ENCODE data around the gene BMP10. TPM values are rescaled to one million over a fixed set of nuclear protein-coding genes. Genes with fewer than 3 reads are reported as not detected.

Gene BMP10
- total RNA-seq, 2 donors from 2014 or later, result not detected

GRCh38 chr2:68855550-68855949 lies 15.6 kb downstream of the BMP10 start:
- H3K9me3 ChIP-seq, result no peaks in the 10 kb centered on the region
- no peaks in the 10 kb centered on the region for H3K36me3 ChIP-seq
- no peak for DNase-seq (ENCODE audit: low spot score)
- TF ChIP-seq CTCF (IDR thresholded peaks at IDR 0.05), result no peak
- no peaks in the 10 kb centered on the region for H3K4me1 ChIP-seq (ENCODE audit: control insufficient read depth in 1 of 2, low read depth in 2 of 2)
- ATAC-seq (ENCODE audit: insufficient number of reproducible peaks, low FRiP score, low read depth), result no peak
- no peak overlapping the region for H3K4me3 ChIP-seq
- no peak overlapping the region for H3K27ac ChIP-seq
- no peaks in the 10 kb centered on the region for H3K27me3 ChIP-seq (replicated peaks; ENCODE audit: insufficient read depth)

- no peak overlapping the region for H3K4me3 ChIP-seq
- no peak for TF ChIP-seq CTCF (IDR thresholded peaks at IDR 0.05)
- no peak overlapping the region for H3K27ac ChIP-seq
- H3K27me3 ChIP-seq (replicated peaks; ENCODE audit: insufficient read depth), result no peaks in the 10 kb centered on the region
- no peak for DNase-seq (ENCODE audit: low spot score)
- no peaks in the 10 kb centered on the region for H3K4me1 ChIP-seq (ENCODE audit: control insufficient read depth in 1 of 2, low read depth in 2 of 2)
- H3K36me3 ChIP-seq, result no peaks in the 10 kb centered on the region
- ATAC-seq (ENCODE audit: insufficient number of reproducible peaks, low FRiP score, low read depth), result no peak
- H3K9me3 ChIP-seq, result no peaks in the 10 kb centered on the region
Observed at GRCh38 chr2:68854476-68854875, 16.7 kb downstream of the BMP10 start.

- Histone ChIP-seq H3K4me1 (ENCODE audit: control insufficient read depth in 1 of 2, low read depth in 2 of 2) (no peaks in the 10 kb centered on the region), H3K4me3 (no peak overlapping the region), H3K27ac (no peak overlapping the region), H3K9me3 (no peaks in the 10 kb centered on the region), H3K27me3 (replicated peaks; ENCODE audit: insufficient read depth) (no peaks in the 10 kb centered on the region), H3K36me3 (no peaks in the 10 kb centered on the region)
- TF ChIP-seq CTCF (IDR thresholded peaks at IDR 0.05), result no peak
- ATAC-seq (ENCODE audit: insufficient number of reproducible peaks, low FRiP score, low read depth) (no peak), DNase-seq (ENCODE audit: low spot score) (no peak)
Observed at GRCh38 chr2:68853915-68854314, 17.3 kb downstream of the BMP10 start.

- H3K9me3 ChIP-seq, result no peaks in the 10 kb centered on the region
- no peak for ATAC-seq (ENCODE audit: insufficient number of reproducible peaks, low FRiP score, low read depth)
- no peak for TF ChIP-seq CTCF (IDR thresholded peaks at IDR 0.05)
Observed at GRCh38 chr2:68853035-68853434, 18.2 kb downstream of the BMP10 start.

GRCh38 chr2:68850524-68850923 lies 20.7 kb downstream of the BMP10 start:
- ATAC-seq (ENCODE audit: insufficient number of reproducible peaks, low FRiP score, low read depth), result no peak

More at GRCh38 chr2:68853035-68853434, 18.2 kb downstream of the BMP10 start:
- H3K4me1 ChIP-seq (ENCODE audit: control insufficient read depth in 1 of 2, low read depth in 2 of 2), result no peaks in the 10 kb centered on the region
- DNase-seq (ENCODE audit: low spot score), result no peak
- H3K27me3 ChIP-seq (replicated peaks; ENCODE audit: insufficient read depth), result no peaks in the 10 kb centered on the region
- H3K4me3 ChIP-seq, result no peak overlapping the region
- H3K27ac ChIP-seq, result no peak overlapping the region
- H3K36me3 ChIP-seq, result no peaks in the 10 kb centered on the region

More at GRCh38 chr2:68850524-68850923, 20.7 kb downstream of the BMP10 start:
- no peak for TF ChIP-seq CTCF (IDR thresholded peaks at IDR 0.05)
- H3K4me1 ChIP-seq (ENCODE audit: control insufficient read depth in 1 of 2, low read depth in 2 of 2), result no peaks in the 10 kb centered on the region
- no peak for DNase-seq (ENCODE audit: low spot score)
- no peak overlapping the region for H3K27ac ChIP-seq
- H3K4me3 ChIP-seq, result no peak overlapping the region
- no peaks in the 10 kb centered on the region for H3K27me3 ChIP-seq (replicated peaks; ENCODE audit: insufficient read depth)
- no peaks in the 10 kb centered on the region for H3K9me3 ChIP-seq
- H3K36me3 ChIP-seq, result no peaks in the 10 kb centered on the region
